GM12874 (cell line): ENCODE results near the gene HADH.

ENCODE experiments used
- CTCF ChIP-seq: IDR thresholded peaks from 2 replicates; pipeline ENCODE4 v1.5.1; 2011; ENCODE audit warnings: low read depth, mild to moderate bottlenecking, control low read depth, low read length, moderate library complexity; ENCODE audit not compliant: insufficient read depth

HADH gene

GRCh38 chr4:108037884-108038283 lies 48.2 kb downstream of the HADH start:
- TF ChIP-seq CTCF = no peak

- no peak for TF ChIP-seq CTCF
Measured at GRCh38 chr4:108042927-108043326, 53.2 kb downstream of the HADH start.

- no peak for TF ChIP-seq CTCF
Measured at GRCh38 chr4:108043526-108043925, 53.8 kb downstream of the HADH start.

GRCh38 chr4:108044951-108045686 lies 55.4 kb downstream of the HADH start:
- no peak for TF ChIP-seq CTCF

GRCh38 chr4:108045687-108046024 lies 56.0 kb downstream of the HADH start:
- TF ChIP-seq CTCF = no peak

GRCh38 chr4:108047199-108047598 lies 57.5 kb downstream of the HADH start:
- no peak for TF ChIP-seq CTCF

- no peak for TF ChIP-seq CTCF
Measured at GRCh38 chr4:108048157-108048556, 58.5 kb downstream of the HADH start.
